HG03103 (cell line): ENCODE measurements around the gene KCNK18.

Experiments used
- ATAC-seq: cut with Tn5 transposase; IDR thresholded peaks from one replicate; pipeline ENCODE4 v1.9.1; 2021; ENCODE audit warnings: low read depth; ENCODE audit not compliant: unreplicated experiment

KCNK18 gene

GRCh38 chr10:117248750-117249465, 51.6 kb downstream of the KCNK18 start:
- ATAC-seq = no peak

- no peak for ATAC-seq
Observed at GRCh38 chr10:117249493-117250093, 52.3 kb downstream of the KCNK18 start.

GRCh38 chr10:117250411-117250810, 53.1 kb downstream of the KCNK18 start:
- no peak for ATAC-seq

GRCh38 chr10:117253908-117254307, 56.6 kb downstream of the KCNK18 start:
- no peak for ATAC-seq

- no peak for ATAC-seq
Observed at GRCh38 chr10:117254338-117254737, 57.0 kb downstream of the KCNK18 start.

GRCh38 chr10:117254774-117255735, 57.8 kb downstream of the KCNK18 start:
- ATAC-seq = no peak

GRCh38 chr10:117255835-117256460, 58.7 kb downstream of the KCNK18 start:
- no peak for ATAC-seq

- ATAC-seq = no peak
Observed at GRCh38 chr10:117256910-117257309, 59.6 kb downstream of the KCNK18 start.

GRCh38 chr10:117257721-117258120, 60.4 kb downstream of the KCNK18 start:
- ATAC-seq = no peak

- no peak for ATAC-seq
Observed at GRCh38 chr10:117259279-117259678, 62.0 kb downstream of the KCNK18 start.
